Mesothelial cell of epicardium (in vitro differentiated cells): ENCODE results near the gene KDM4C. TPM values are rescaled to one million over a fixed set of nuclear protein-coding genes. Genes with fewer than 3 reads are reported as not detected.
"Not testable (repeated sequence)": the region's sequence is repeated elsewhere in the genome, so short reads cannot be mapped to it uniquely, and the experiment has no call there.

Experiments
- DNase-seq, 2 experiments: peaks; one replicate each; pipeline ENCODE4 v3.0.0; 2021; ENCODE audit warnings: low spot score in 2 of 2; ENCODE audit not compliant: unreplicated experiment in 2 of 2
- H3K27ac Mint-ChIP-seq: 2 replicates; pipeline ENCODE4 v1.8.0; 2021; ENCODE audit warnings: mixed read lengths
- H3K27me3 Mint-ChIP-seq: 2 replicates; pipeline ENCODE4 v1.8.0; 2021; ENCODE audit warnings: low read depth, mixed read lengths
- H3K36me3 Mint-ChIP-seq: 2 replicates; pipeline ENCODE4 v1.8.0; 2021; ENCODE audit warnings: mixed read lengths
- H3K4me1 Mint-ChIP-seq: 2 replicates; pipeline ENCODE4 v1.8.0; 2021; ENCODE audit warnings: mixed read lengths
- H3K4me3 Mint-ChIP-seq: 2 replicates; pipeline ENCODE4 v1.8.0; 2021; ENCODE audit warnings: mild to moderate bottlenecking, moderate library complexity, mixed read lengths
- H3K9me3 Mint-ChIP-seq: 2 replicates; pipeline ENCODE4 v1.8.0; 2021; ENCODE audit warnings: mixed read lengths
- CTCF ChIP-seq: fragments of 200-600 bp; sonication (generic); IDR thresholded peaks from one replicate; pipeline ENCODE4 v1.5.0; 2021; ENCODE audit warnings: antibody characterized with exemption; ENCODE audit not compliant: unreplicated experiment
- total RNA-seq: library from RNA; stranded (reverse); gene quantifications from 3 replicates; pipeline ENCODE4 v1.2.1, GENCODE V29; 2021

KDM4C gene
- total RNA-seq, 1 donor from 2014 or later = 25.4 TPM

GRCh38 chr9:6783753-6784152 lies 26.0 kb downstream of the KDM4C start:
- Mint-ChIP-seq H3K9me3 (no peaks in the 10 kb centered on the region), H3K4me1 (peaks cover 18% of the 10 kb centered on the region), H3K27ac (no peak overlapping the region), H3K36me3 (no peaks in the 10 kb centered on the region), H3K27me3 (no peaks in the 10 kb centered on the region), H3K4me3 (no peak overlapping the region)
- DNase-seq = no peak
- TF ChIP-seq CTCF = no peak

DNA sequence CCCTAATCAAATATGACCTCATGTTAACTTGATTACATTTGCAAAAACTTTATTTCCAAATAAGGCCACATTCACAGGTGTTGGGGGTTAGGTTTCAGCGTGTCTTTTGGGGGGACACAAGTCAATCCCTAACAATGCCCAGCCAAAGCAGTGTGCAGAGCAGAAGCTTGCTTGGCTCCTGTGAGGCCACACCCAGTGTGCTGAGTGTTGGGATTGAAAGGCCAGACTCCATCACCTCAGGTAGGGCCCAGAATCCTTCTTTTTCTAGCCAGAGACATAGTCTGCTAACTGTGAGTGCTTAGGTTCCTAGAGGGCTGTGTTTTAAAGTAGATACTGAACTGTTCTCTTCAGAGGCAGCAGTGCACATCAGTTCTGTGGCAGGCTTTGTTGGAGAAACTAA lies 27.9 kb downstream of the KDM4C start:
- Mint-ChIP-seq H3K9me3 (no peaks in the 10 kb centered on the region), H3K27me3 (no peaks in the 10 kb centered on the region), H3K36me3 (no peaks in the 10 kb centered on the region), H3K27ac (no peak overlapping the region), H3K4me3 (no peak overlapping the region), H3K4me1 (peaks cover 12% of the 10 kb centered on the region)
- DNase-seq = no peak
- TF ChIP-seq CTCF = no peak

- H3K27me3 Mint-ChIP-seq = no peaks in the 10 kb centered on the region
- DNase-seq = no peak
- H3K36me3 Mint-ChIP-seq = peaks cover 2% of the 10 kb centered on the region
- H3K4me1 Mint-ChIP-seq = peaks cover 9% of the 10 kb centered on the region
- H3K27ac Mint-ChIP-seq = no peak overlapping the region
- no peak for TF ChIP-seq CTCF
- no peaks in the 10 kb centered on the region for H3K9me3 Mint-ChIP-seq
- no peak overlapping the region for H3K4me3 Mint-ChIP-seq
These were observed 30.0 kb downstream of the KDM4C start for GRCh38 chr9:6787793-6788161.

DNA sequence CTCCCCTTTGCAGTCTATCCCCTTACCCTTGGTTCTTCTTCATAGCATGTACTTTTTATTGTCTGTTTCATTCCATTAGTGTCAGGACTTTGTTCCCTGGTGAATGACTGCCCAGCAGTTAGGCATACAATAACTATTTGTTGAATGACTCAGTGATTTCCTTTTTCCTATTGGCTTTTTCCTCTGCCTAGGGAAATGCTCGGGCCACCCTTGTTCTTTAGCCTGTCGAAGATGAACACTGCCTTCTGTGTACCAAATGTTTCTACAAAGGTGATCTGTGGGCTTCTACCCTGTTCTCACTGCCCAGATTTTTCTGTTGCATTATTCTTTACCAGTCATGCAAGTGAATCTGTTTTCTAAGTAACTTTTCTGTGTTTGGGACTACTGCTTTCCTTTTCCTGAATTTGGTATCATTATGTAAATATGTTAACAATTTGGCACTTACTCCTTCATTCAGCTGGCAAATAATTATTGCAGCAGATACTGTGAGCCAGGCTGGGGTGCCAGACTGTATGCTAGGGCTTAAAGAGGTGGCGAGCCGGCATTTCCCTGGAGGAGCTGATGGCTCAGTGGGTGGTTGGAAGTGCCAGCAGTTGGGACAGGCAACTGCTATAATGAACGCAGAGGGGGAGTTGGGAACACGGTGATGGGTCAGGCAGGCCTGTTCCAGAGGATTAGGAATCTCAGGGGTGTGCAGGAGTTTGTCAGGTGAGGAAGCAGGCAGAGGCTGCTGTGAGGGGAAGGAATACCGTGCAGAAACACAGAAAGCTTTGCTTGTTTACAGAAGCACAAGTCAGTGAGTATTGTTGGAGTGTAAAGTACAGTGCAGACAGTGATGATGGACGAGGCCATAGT lies 30.6 kb downstream of the KDM4C start:
- TF ChIP-seq CTCF = no peak
- no peaks in the 10 kb centered on the region for H3K27me3 Mint-ChIP-seq
- DNase-seq = no peak
- H3K36me3 Mint-ChIP-seq = peaks cover 7% of the 10 kb centered on the region
- H3K27ac Mint-ChIP-seq = no peak overlapping the region
- H3K4me3 Mint-ChIP-seq = no peak overlapping the region
- H3K9me3 Mint-ChIP-seq = no peaks in the 10 kb centered on the region
- peaks cover 9% of the 10 kb centered on the region for H3K4me1 Mint-ChIP-seq

- not testable (repeated sequence) for H3K9me3 Mint-ChIP-seq, H3K4me1 Mint-ChIP-seq, H3K27ac Mint-ChIP-seq, H3K27me3 Mint-ChIP-seq, H3K4me3 Mint-ChIP-seq, H3K36me3 Mint-ChIP-seq, DNase-seq
These were observed 31.2 kb downstream of the KDM4C start for GRCh38 chr9:6789017-6789338.

DNA sequence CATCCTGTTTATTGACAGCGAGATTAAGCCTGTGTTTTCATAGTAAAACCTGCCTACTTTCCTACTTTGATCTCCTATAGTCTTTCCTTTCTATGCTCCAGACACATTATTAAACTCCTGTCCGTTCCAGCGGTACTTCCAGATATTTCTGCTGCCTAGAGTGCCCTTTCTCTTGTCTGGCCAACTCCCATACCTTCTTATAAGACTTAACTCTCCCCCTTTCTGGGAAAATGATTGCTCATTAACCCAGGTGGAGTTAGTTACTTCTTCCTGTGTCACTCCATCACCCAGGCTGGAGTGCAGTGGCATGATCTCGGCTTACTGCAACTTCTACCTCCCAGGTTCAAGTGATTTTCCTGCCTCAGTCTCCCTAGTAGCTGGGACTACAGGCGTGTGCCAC lies 33.1 kb downstream of the KDM4C start:
- DNase-seq = no peak
- H3K9me3 Mint-ChIP-seq = no peaks in the 10 kb centered on the region
- no peak overlapping the region for H3K27ac Mint-ChIP-seq
- no peak overlapping the region for H3K4me3 Mint-ChIP-seq
- H3K27me3 Mint-ChIP-seq = no peaks in the 10 kb centered on the region
- H3K4me1 Mint-ChIP-seq = peaks cover 9% of the 10 kb centered on the region
- TF ChIP-seq CTCF = no peak
- peaks cover 16% of the 10 kb centered on the region for H3K36me3 Mint-ChIP-seq
